HEK293T (cell line): ENCODE measurements around the gene LRMDA.
A peak's percentile ranks its signal among the peaks of the same experiment; 100 is the strongest.

ENCODE experiments used
- CTCF ChIA-PET: fragments of 350-600 bp; formaldehyde crosslinking; extraction: SDS; loops from one replicate; lab custom pipeline; 2021; ENCODE audit warnings: antibody characterized with exemption, inconsistent platforms; lab: Yijun Ruan, JAX
- POLR2A ChIA-PET: fragments of 350-600 bp; formaldehyde crosslinking; extraction: SDS; loops from one replicate; lab custom pipeline; 2020; ENCODE audit warnings: antibody characterized with exemption, inconsistent platforms; lab: Yijun Ruan, JAX
- DNase-seq: peaks from one replicate; pipeline ENCODE4 v3.0.0; 2012; ENCODE audit warnings: mixed read lengths; ENCODE audit errors: extremely low spot score
- ARNT ChIP-seq: fragments of 450-650 bp; IDR thresholded peaks from 2 replicates; pipeline ENCODE4 v1.6.1; 2017; ENCODE audit warnings: mild to moderate bottlenecking
- BHLHE40 ChIP-seq: fragments of 450-650 bp; IDR thresholded peaks from 2 replicates; pipeline ENCODE4 v1.6.1; 2016; ENCODE audit warnings: mild to moderate bottlenecking, moderate library complexity, borderline replicate concordance
- CTBP1 ChIP-seq: fragments of 450-650 bp; IDR thresholded peaks from 2 replicates; pipeline ENCODE4 v1.6.1; 2016; ENCODE audit warnings: borderline replicate concordance
- ELF4 ChIP-seq: fragments of 450-650 bp; IDR thresholded peaks from 2 replicates; pipeline ENCODE4 v1.6.1; 2017; ENCODE audit warnings: antibody characterized with exemption
- FOXA1 ChIP-seq: fragments of 450-650 bp; IDR thresholded peaks from 2 replicates; pipeline ENCODE4 v1.6.1; 2016; ENCODE audit warnings: mild to moderate bottlenecking
- FOXK2 ChIP-seq: fragments of 450-650 bp; IDR thresholded peaks from 2 replicates; pipeline ENCODE4 v1.6.1; 2016; ENCODE audit warnings: mild to moderate bottlenecking
- FOXM1 ChIP-seq: fragments of 450-650 bp; IDR thresholded peaks from 2 replicates; pipeline ENCODE4 v1.6.1; 2017; ENCODE audit warnings: mild to moderate bottlenecking, borderline replicate concordance
- HDGF ChIP-seq: fragments of 450-650 bp; IDR thresholded peaks from 2 replicates; pipeline ENCODE4 v1.6.1; 2017; ENCODE audit warnings: antibody characterized with exemption, borderline replicate concordance
- L3MBTL2 ChIP-seq: fragments of 450-650 bp; conservative IDR thresholded peaks from 2 replicates; pipeline ENCODE4 v1.6.1; 2016; ENCODE audit warnings: mild to moderate bottlenecking
- LEF1 ChIP-seq: fragments of 450-650 bp; IDR thresholded peaks from 2 replicates; pipeline ENCODE4 v1.6.1; 2017; ENCODE audit warnings: mild to moderate bottlenecking, borderline replicate concordance
- NFRKB ChIP-seq: fragments of 450-650 bp; IDR thresholded peaks from 2 replicates; pipeline ENCODE4 v1.6.1; 2016; ENCODE audit warnings: mild to moderate bottlenecking, moderate library complexity
- SP1 ChIP-seq: fragments of 450-650 bp; IDR thresholded peaks from 2 replicates; pipeline ENCODE4 v1.6.1; 2017
- SUZ12 ChIP-seq: fragments of 450-650 bp; IDR thresholded peaks from 2 replicates; pipeline ENCODE4 v1.6.1; 2016; ENCODE audit warnings: mild to moderate bottlenecking
- TARDBP ChIP-seq: fragments of 450-650 bp; IDR thresholded peaks from 2 replicates; pipeline ENCODE4 v1.6.1; 2016
- ZNF384 ChIP-seq: fragments of 450-650 bp; IDR thresholded peaks from 2 replicates; pipeline ENCODE4 v1.6.1; 2016
- TF ChIP-seq, protein P1 (sequence below): fragments of 450-650 bp; IDR thresholded peaks from 2 replicates; pipeline ENCODE4 v1.6.1; 2016

Gene LRMDA

GRCh38 chr10:76000550-76000949, 569.1 kb downstream of the LRMDA start:
- ChIA-PET CTCF (no interaction called here), POLR2A (no interaction called here)
- DNase-seq = no peak
- TF ChIP-seq CTBP1 (no peak), ZNF384 (no peak)

DNA sequence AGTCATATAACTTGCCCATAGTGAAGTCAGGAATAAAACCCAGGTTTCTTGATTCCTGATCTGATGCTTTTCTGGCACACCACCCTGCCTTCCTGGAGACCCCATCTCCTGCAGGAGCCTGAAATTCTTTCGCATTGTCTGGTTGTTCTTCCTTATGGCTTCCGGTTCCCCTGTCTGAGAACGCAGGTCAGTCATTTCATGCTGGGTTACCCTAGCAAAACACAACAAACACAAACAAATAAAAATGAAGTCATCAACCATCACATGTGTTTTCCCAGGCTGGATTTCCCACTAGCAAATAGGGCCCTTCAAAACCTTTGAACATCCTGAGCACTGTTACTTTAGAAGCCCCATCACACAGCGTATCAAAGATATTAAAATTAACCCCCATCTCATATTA, 569.6 kb downstream of the LRMDA start:
- ChIA-PET CTCF (no interaction called here), POLR2A (no interaction called here)
- no peak for DNase-seq
- TF ChIP-seq, protein P1, sequence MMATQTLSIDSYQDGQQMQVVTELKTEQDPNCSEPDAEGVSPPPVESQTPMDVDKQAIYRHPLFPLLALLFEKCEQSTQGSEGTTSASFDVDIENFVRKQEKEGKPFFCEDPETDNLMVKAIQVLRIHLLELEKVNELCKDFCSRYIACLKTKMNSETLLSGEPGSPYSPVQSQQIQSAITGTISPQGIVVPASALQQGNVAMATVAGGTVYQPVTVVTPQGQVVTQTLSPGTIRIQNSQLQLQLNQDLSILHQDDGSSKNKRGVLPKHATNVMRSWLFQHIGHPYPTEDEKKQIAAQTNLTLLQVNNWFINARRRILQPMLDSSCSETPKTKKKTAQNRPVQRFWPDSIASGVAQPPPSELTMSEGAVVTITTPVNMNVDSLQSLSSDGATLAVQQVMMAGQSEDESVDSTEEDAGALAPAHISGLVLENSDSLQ = 0 out of 2 replicates have a peak, but pooled peaks have one; percentile 20
- no peak for TF ChIP-seq ELF4

DNA sequence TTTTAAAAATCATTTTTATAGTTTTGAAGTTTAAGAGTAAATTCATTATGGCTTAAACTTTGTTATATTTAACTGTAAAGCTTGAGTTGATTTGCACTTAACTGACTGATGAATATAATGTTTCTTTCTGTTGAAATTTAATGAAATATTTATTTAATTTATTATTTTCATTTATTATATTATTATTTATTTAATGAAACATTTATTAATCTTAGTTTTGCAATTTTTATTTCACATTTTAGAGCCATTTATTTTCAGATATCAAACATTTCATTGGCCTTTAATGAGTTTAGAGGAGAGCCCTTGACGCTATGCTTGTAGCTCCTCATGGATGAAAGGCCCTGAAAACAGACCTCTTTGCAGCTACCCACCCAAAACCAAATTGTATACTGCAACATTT, 570.0 kb downstream of the LRMDA start:
- CTCF ChIA-PET = no interaction called here
- TF ChIP-seq SUZ12 = no peak
- TF ChIP-seq BHLHE40 = no peak
- TF ChIP-seq HDGF = no peak
- no peak for TF ChIP-seq FOXM1
- no peak for TF ChIP-seq TARDBP
- POLR2A ChIA-PET = no interaction called here
- no peak for DNase-seq

- DNase-seq = no peak
Observed at GRCh38 chr10:76002262-76002854, 570.9 kb downstream of the LRMDA start.

DNA sequence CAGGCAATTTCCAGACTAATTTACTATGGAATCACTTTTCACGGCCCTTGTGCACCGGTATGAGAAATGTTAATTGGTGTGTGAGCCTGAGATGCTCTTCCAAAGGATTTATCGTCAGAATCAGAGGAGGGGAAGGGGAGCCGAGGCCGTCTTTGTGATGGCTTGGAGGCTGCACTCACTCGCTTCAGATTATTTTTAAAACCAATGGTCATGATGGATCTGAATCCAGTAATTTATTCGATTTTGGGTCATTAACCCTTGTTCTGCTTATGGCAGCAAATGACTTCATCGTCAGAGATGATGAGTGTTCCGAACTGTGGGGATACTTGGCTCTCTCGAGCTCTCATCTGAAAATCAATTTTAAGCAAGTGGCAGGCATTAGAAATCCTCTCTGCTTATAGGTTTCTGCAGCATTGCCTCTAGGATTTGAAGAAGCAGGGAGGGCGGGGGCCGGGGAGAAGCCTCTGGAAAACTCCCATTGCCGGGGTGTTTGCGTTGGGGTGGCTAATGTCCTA, 576.3 kb downstream of the LRMDA start:
- ChIA-PET CTCF (interaction anchor here (1.6 kb wide), 1 partner anchor 20 kb away, joined by 3 read pairs; no protein-coding TSS in a partner anchor), POLR2A (no interaction called here)
- TF ChIP-seq FOXK2 (no peak), ELF4 (no peak), SP1 (no peak)
- DNase-seq = no peak

More at GRCh38 chr10:76002262-76002854, 570.9 kb downstream of the LRMDA start:
- POLR2A ChIA-PET = no interaction called here
- TF ChIP-seq SP1 (no peak), BHLHE40 (no peak), TARDBP (no peak)
- CTCF ChIA-PET = no interaction called here

DNA sequence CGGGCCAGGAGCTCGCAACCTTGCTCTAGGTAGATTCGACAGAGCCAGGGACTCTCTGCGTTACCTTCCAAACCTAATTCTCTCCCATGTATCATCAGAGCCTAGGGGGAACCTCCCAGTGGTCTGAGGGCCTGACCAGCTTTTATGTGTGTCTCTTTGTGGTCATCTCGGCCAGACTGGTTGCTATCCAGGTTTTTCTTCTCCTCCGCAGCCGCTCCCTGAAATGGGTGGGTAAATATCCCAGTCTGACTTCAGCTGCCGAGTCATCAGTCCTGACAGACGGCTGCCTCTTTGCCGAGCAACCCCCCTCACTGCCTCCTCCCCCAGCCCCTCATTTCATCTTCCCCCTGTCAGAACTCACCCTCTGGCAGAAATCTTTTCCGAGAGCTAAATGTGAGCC, 578.1 kb downstream of the LRMDA start:
- no peak for TF ChIP-seq BHLHE40
- no peak for TF ChIP-seq HDGF
- no peak for TF ChIP-seq CTBP1
- TF ChIP-seq FOXA1 = no peak
- no peak for TF ChIP-seq ELF4
- no peak for TF ChIP-seq FOXM1
- TF ChIP-seq ARNT = no peak
- no peak for TF ChIP-seq LEF1
- no peak for TF ChIP-seq ZNF384
- no peak for TF ChIP-seq FOXK2
- TF ChIP-seq SP1 = no peak
- TF ChIP-seq TARDBP = no peak
- no peak for TF ChIP-seq NFRKB
- TF ChIP-seq SUZ12 = no peak
- TF ChIP-seq, protein P1 = no peak
- no peak for TF ChIP-seq L3MBTL2
- DNase-seq = no peak
- POLR2A ChIA-PET = interaction anchor here (0.9 kb wide), 1 partner anchor 16 kb away, joined by 3 read pairs; no protein-coding TSS in a partner anchor
- CTCF ChIA-PET = interaction anchor here (1.6 kb wide), 1 partner anchor 18 kb away, joined by 3 read pairs; no protein-coding TSS in a partner anchor

GRCh38 chr10:76010703-76011102, 579.3 kb downstream of the LRMDA start:
- CTCF ChIA-PET = no interaction called here
- POLR2A ChIA-PET = no interaction called here
- no peak for TF ChIP-seq SUZ12
- TF ChIP-seq, protein P1 = no peak
- no peak for TF ChIP-seq FOXK2
- TF ChIP-seq FOXM1 = no peak
- no peak for TF ChIP-seq CTBP1
- no peak for TF ChIP-seq ARNT
- TF ChIP-seq HDGF = no peak
- no peak for DNase-seq
